SK-N-SH (cell line): ENCODE data around the gene IGSF3. TPM values are rescaled to one million over a fixed set of nuclear protein-coding genes. Genes with fewer than 3 reads are reported as not detected.

ENCODE experiments used
- CTCF ChIA-PET: fragments of 300-600, 350-600 bp; formaldehyde crosslinking; extraction: SDS; loops from one replicate; lab custom pipeline; 2021; lab: Yijun Ruan, JAX
- POLR2A ChIA-PET: fragments of 350-600 bp; sonication (Branson Sonifier 250); formaldehyde crosslinking; extraction: SDS; loops from one replicate; lab custom pipeline; 2020; ENCODE audit warnings: antibody characterized with exemption, inconsistent platforms; lab: Yijun Ruan, JAX
- DNase-seq: peaks from one replicate; pipeline ENCODE4 v3.0.0; 2012
- H2AFZ ChIP-seq: fragments of 200-600 bp; sonication (generic); 2 replicates; pipeline ENCODE4 v1.8.1; 2016; ENCODE audit warnings: antibody characterized with exemption, mild to moderate bottlenecking, low read depth
- H3F3A ChIP-seq: fragments of 200-600 bp; sonication (generic); replicated peaks from 2 replicates; pipeline ENCODE3; 2016; ENCODE audit warnings: antibody characterized with exemption, mild to moderate bottlenecking; ENCODE audit not compliant: insufficient read depth
- H3K27ac ChIP-seq, 2 experiments: fragments of 200-500 bp in 1 of 2; fragments of 200-600 bp in 1 of 2; sonication (Bioruptor generic) in 1 of 2; sonication (generic), shearing (Covaris generic) in 1 of 2; 2 replicates each; pipeline versions ENCODE4 v1.5.1 to v1.6.1; 2014 to 2016; ENCODE audit warnings: low read depth in 2 of 2, inconsistent platforms in 1 of 2, low read length in 1 of 2, mild to moderate bottlenecking in 1 of 2, mixed read lengths in 1 of 2
- H3K27me3 ChIP-seq: fragments of 200-600 bp; sonication (generic), shearing (Covaris generic); 2 replicates; pipeline ENCODE4 v1.6.1; 2016; ENCODE audit warnings: mixed run types; ENCODE audit not compliant: insufficient read depth
- H3K36me3 ChIP-seq, 2 experiments: fragments of 200-500 bp in 1 of 2; fragments of 200-600 bp in 1 of 2; sonication (Bioruptor generic) in 1 of 2; sonication (generic) in 1 of 2; replicated peaks in 1 of 2; 2 replicates each; pipeline versions ENCODE3 to v1.5.1; 2014 to 2016; ENCODE audit warnings: low read length in 1 of 2, mild to moderate bottlenecking in 1 of 2; ENCODE audit not compliant: insufficient read depth in 2 of 2, control insufficient read depth in 1 of 2
- H3K4me1 ChIP-seq, 2 experiments: fragments of 200-500 bp in 1 of 2; fragments of 200-600 bp in 1 of 2; sonication (Bioruptor generic) in 1 of 2; sonication (generic), shearing (Covaris generic) in 1 of 2; 2 replicates each; pipeline versions ENCODE4 v1.5.1 to v1.6.1; 2014 to 2016; ENCODE audit warnings: low read depth in 1 of 2, low read length in 1 of 2, mixed run types in 1 of 2; ENCODE audit not compliant: insufficient read depth in 2 of 2, control insufficient read depth in 1 of 2
- H3K4me2 ChIP-seq: fragments of 200-600 bp; sonication (generic), shearing (Covaris generic); 2 replicates; pipeline ENCODE4 v1.6.1; 2017; ENCODE audit warnings: mixed run types
- H3K4me3 ChIP-seq, 2 experiments: fragments of 200-500 bp in 1 of 2; fragments of 200-600 bp in 1 of 2; sonication (Bioruptor generic) in 1 of 2; sonication (generic), shearing (Covaris generic) in 1 of 2; 2 replicates each; pipeline versions ENCODE4 v1.5.1 to v1.8.1; 2014 to 2016; ENCODE audit warnings: low read depth in 2 of 2, inconsistent platforms in 1 of 2, low read length in 1 of 2, mild to moderate bottlenecking in 1 of 2, mixed read lengths in 1 of 2, moderate library complexity in 1 of 2
- H3K79me2 ChIP-seq: fragments of 200-600 bp; sonication (generic); 2 replicates; pipeline ENCODE4 v1.8.1; 2017; ENCODE audit warnings: mild to moderate bottlenecking; ENCODE audit not compliant: insufficient read depth
- H3K9ac ChIP-seq: fragments of 200-600 bp; sonication (generic); 2 replicates; pipeline ENCODE4 v1.6.1; 2017; ENCODE audit warnings: mixed run types
- H3K9me2 ChIP-seq: fragments of 200-600 bp; sonication (generic); 2 replicates; pipeline ENCODE4 v1.6.1; 2017; ENCODE audit warnings: mixed run types
- H3K9me3 ChIP-seq: fragments of 200-600 bp; sonication (generic); 2 replicates; pipeline ENCODE4 v1.6.1; 2017; ENCODE audit warnings: mixed run types, mild to moderate bottlenecking, moderate library complexity
- H4K20me1 ChIP-seq: fragments of 200-600 bp; sonication (generic); 2 replicates; pipeline ENCODE4 v1.6.1; 2017; ENCODE audit warnings: mild to moderate bottlenecking, mixed run types; ENCODE audit not compliant: insufficient read depth
- CHD2 ChIP-seq: fragments of 150-350 bp; IDR thresholded peaks from 2 replicates; pipeline ENCODE4 v1.6.1; 2018; ENCODE audit warnings: low read length; ENCODE audit not compliant: partially characterized antibody
- FOSL2 ChIP-seq: IDR thresholded peaks from 2 replicates; pipeline ENCODE4 v1.4.0; 2012; ENCODE audit warnings: low read depth, mild to moderate bottlenecking, moderate library complexity, borderline replicate concordance
- FOXJ3 ChIP-seq: sonication (generic); formaldehyde crosslinking; IDR thresholded peaks from 2 replicates; pipeline ENCODE4 v1.5.1; 2020; ENCODE audit warnings: mild to moderate bottlenecking, missing genetic modification reagents
- FOXM1 ChIP-seq: IDR thresholded peaks from 2 replicates; pipeline ENCODE4 v1.4.0; 2012; ENCODE audit warnings: low read depth, mild to moderate bottlenecking
- GABPA ChIP-seq: IDR thresholded peaks from 2 replicates; pipeline ENCODE4 v1.4.0; 2012; ENCODE audit warnings: low read depth, mild to moderate bottlenecking
- JUND ChIP-seq: IDR thresholded peaks from 2 replicates; pipeline ENCODE4 v1.4.0; 2012
- MXI1 ChIP-seq: IDR thresholded peaks from 2 replicates; pipeline ENCODE4 v1.6.1; 2012; ENCODE audit warnings: mild to moderate bottlenecking, low read depth, low read length, improper control_type of control experiment
- NFIC ChIP-seq: IDR thresholded peaks from 2 replicates; pipeline ENCODE4 v1.4.0; 2012; ENCODE audit warnings: borderline replicate concordance
- NRF1 ChIP-seq: IDR thresholded peaks from 2 replicates; pipeline ENCODE4 v1.6.1; 2012; ENCODE audit warnings: low read depth, mild to moderate bottlenecking, low read length
- POLR2AphosphoS5 ChIP-seq: IDR thresholded peaks from 2 replicates; pipeline ENCODE4 v1.6.1; 2012; ENCODE audit warnings: low read depth, low read length
- RAD21 ChIP-seq: IDR thresholded peaks from 2 replicates; pipeline ENCODE4 v1.6.1; 2012; ENCODE audit warnings: mild to moderate bottlenecking, low read length
- RCOR1 ChIP-seq: fragments of 150-350 bp; IDR thresholded peaks from 2 replicates; pipeline ENCODE4 v1.6.1; 2017; ENCODE audit warnings: antibody characterized with exemption, low read length
- REST ChIP-seq: IDR thresholded peaks from 2 replicates; pipeline ENCODE4 v1.6.1; 2012; ENCODE audit warnings: mild to moderate bottlenecking, low read depth, low read length, moderate library complexity
- RFX5 ChIP-seq: IDR thresholded peaks from 2 replicates; pipeline ENCODE4 v1.6.1; 2012; ENCODE audit warnings: mild to moderate bottlenecking, improper control_type of control experiment, low read length
- SIN3A ChIP-seq: IDR thresholded peaks from 2 replicates; pipeline ENCODE4 v1.6.1; 2012; ENCODE audit warnings: low read depth, mild to moderate bottlenecking, low read length, moderate library complexity, borderline replicate concordance
- SMC3 ChIP-seq: IDR thresholded peaks from 2 replicates; pipeline ENCODE4 v1.6.1; 2012; ENCODE audit warnings: low read depth, low read length, improper control_type of control experiment
- TCF12 ChIP-seq: IDR thresholded peaks from 2 replicates; pipeline ENCODE4 v1.4.0; 2012
- TEAD4 ChIP-seq: IDR thresholded peaks from 2 replicates; pipeline ENCODE4 v1.4.0; 2012; ENCODE audit warnings: mild to moderate bottlenecking, borderline replicate concordance; ENCODE audit not compliant: insufficient read depth
- USF2 ChIP-seq: fragments of 150-350 bp; IDR thresholded peaks from 2 replicates; pipeline ENCODE4 v1.6.1; 2017; ENCODE audit warnings: antibody characterized with exemption, low read length, low read depth, borderline replicate concordance
- WGBS: methylation state at CpG from one replicate; pipeline ENCODE4 v1.1.6; 2017; ENCODE audit warnings: low lambda C conversion rate; 5-methylcytosine and 5-hydroxymethylcytosine counted together
- polyA plus RNA-seq, 3 experiments: library from polyadenylated mRNA; depleted of rRNA; stranded (reverse); fragments of >200 nt; gene quantifications; 2 replicates each; pipeline ENCODE4 v1.2.3, GENCODE V29; 2012
- TF ChIP-seq, protein P1 (sequence below): IDR thresholded peaks from 2 replicates; pipeline ENCODE4 v1.4.0; 2012; ENCODE audit warnings: low read depth, borderline replicate concordance

The IGSF3 gene
- polyA plus RNA-seq, 1 of the 3 experiments (the other 2 are of a cell fraction), result 3.0 TPM

- H3K9ac ChIP-seq, result no peak overlapping the region
- no peak for TF ChIP-seq SMC3
- no peak for TF ChIP-seq TCF12
- no peak for TF ChIP-seq REST
- no peak for TF ChIP-seq USF2
- TF ChIP-seq FOXJ3, result no peak
- no peak for TF ChIP-seq RCOR1
- TF ChIP-seq, protein P1, sequence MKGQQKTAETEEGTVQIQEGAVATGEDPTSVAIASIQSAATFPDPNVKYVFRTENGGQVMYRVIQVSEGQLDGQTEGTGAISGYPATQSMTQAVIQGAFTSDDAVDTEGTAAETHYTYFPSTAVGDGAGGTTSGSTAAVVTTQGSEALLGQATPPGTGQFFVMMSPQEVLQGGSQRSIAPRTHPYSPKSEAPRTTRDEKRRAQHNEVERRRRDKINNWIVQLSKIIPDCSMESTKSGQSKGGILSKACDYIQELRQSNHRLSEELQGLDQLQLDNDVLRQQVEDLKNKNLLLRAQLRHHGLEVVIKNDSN, result no peak
- TF ChIP-seq JUND, result no peak
- TF ChIP-seq FOXM1, result no peak
- no peak for TF ChIP-seq NRF1
- no peak for TF ChIP-seq CHD2
- no peak for TF ChIP-seq GABPA
- no peak for TF ChIP-seq RAD21
- TF ChIP-seq NFIC, result no peak
- TF ChIP-seq MXI1, result no peak
- TF ChIP-seq SIN3A, result no peak
- TF ChIP-seq TEAD4, result no peak
- no peak for TF ChIP-seq POLR2AphosphoS5
- no peak for TF ChIP-seq FOSL2
- no peak for TF ChIP-seq RFX5
- peaks cover 0 to 7% of the 10 kb centered on the region in 2 experiments for H3K36me3 ChIP-seq
- H3K4me2 ChIP-seq, result no peak overlapping the region
- peaks cover 77% of the 10 kb centered on the region for H3K79me2 ChIP-seq
- no peaks in the 10 kb centered on the region for H4K20me1 ChIP-seq
- H3K27me3 ChIP-seq, result no peaks in the 10 kb centered on the region
- no peak overlapping the region for H3K27ac ChIP-seq
- POLR2A ChIA-PET, result no interaction called here
- peaks cover 8% of the 10 kb centered on the region for H3F3A ChIP-seq
- peaks cover 4 to 8% of the 10 kb centered on the region in 2 experiments; a peak in 1 of 4 replicates for H3K4me1 ChIP-seq
- H2AFZ ChIP-seq, result no peak overlapping the region
- 100% methylated on average over 1 of the region's 1 CpG for WGBS
- H3K9me3 ChIP-seq, result no peaks in the 10 kb centered on the region
- no peaks in the 10 kb centered on the region for H3K9me2 ChIP-seq
- CTCF ChIA-PET, result no interaction called here
- H3K4me3 ChIP-seq, result no peak overlapping the region
- DNase-seq, result no peak
These were observed 102.3 kb downstream of the IGSF3 start for GRCh38 chr1:116565222-116565621.
